T47D (cell line): ENCODE results near the gene ROBO1.
A peak's percentile ranks its signal among the peaks of the same experiment; 100 is the strongest.

ENCODE experiments used
- DNase-seq, 2 experiments: peaks; one replicate each; pipeline versions ENCODE4 v3.0.0 to v3.0.0-alpha.2; 2011 to 2012; ENCODE audit warnings: low read depth in 1 of 2, low spot score in 1 of 2
- JUND ChIP-seq: IDR thresholded peaks from 2 replicates; pipeline ENCODE4 v1.6.1; 2012; ENCODE audit warnings: low read depth
- in situ Hi-C: cut with HindIII; loops from 2 replicates; pipeline ENCODE4 v1.10.0; 2016; ENCODE audit warnings: low sequenced_read_pairs, low pct_unique_long_range_greater_than_20kb

ROBO1 gene

GRCh38 chr3:78613421-78613879 is 1154.3 kb downstream of the ROBO1 start:
- TF ChIP-seq JUND, result peak; percentile 10; the same call in 1 of the 2 replicates
- DNase-seq, result peak in 1 of 2 experiments; percentile 73
- in situ Hi-C loops, result no loop called here

DNA sequence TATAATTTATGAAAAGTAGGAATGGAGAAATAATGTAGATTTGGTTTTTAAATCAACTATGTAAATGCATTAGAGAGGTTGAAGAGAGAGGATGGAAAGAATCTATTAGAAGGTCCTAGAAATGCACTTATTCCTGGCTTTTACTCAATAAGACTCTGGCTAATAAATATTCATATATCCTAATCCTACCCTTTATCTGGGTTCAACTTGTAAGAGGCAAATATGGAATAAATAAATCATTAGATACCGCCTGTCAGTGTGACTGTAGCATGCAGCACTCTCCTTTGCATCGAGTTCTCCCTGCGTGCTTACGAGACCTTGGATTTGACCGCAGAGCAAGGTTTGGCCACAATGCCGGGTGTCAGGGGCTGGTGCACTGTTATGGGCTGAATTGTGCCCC is 1156.5 kb downstream of the ROBO1 start:
- no peak for DNase-seq
- no peak for TF ChIP-seq JUND
- in situ Hi-C loops, result no loop called here

GRCh38 chr3:78610462-78611125 is 1157.2 kb downstream of the ROBO1 start:
- in situ Hi-C loops, result no loop called here
- TF ChIP-seq JUND, result no peak
- no peak for DNase-seq

DNA sequence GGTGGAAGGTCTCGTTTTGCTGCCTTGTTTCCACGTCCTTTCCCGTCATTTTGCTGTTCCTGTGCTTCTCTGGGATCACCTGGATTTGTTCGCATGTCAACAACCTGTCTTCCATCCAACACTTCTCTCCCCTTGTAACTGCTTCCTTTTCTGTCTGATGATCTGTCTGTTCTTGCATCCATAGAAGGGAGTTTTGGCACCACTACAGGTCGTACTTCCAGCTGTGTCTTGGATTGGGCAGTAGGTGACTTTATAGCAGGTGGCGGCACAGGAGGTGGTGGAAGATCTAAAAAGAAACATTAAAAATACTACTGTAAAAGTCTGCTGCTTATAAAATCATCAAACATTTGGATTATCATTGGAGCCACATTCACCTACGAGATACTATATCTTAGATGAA is 1161.0 kb downstream of the ROBO1 start:
- TF ChIP-seq JUND, result no peak
- in situ Hi-C loops, result no loop called here

DNA sequence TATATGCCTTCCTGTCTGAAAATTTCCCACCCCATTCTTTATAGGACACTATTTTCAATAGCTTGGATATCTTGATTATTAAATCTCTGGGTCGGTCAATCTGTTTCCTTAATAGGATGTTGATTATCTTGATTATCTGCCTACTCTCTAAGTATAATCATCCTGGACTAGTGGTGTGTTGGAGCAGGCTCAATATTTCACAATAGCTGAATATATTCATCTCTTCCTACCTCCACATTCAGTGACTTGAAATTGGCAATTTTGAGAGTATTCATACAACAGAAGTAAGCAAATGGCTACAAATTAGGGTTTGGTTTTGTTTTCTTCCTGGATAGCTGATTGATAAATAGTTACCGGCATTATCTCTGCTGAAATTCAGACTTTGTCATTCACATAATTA is 1162.6 kb downstream of the ROBO1 start:
- in situ Hi-C loops, result no loop called here
- no peak for TF ChIP-seq JUND
- DNase-seq, result no peak

More for the DNA sequence above, 1161.0 kb downstream of the ROBO1 start:
- DNase-seq, result no peak

DNA sequence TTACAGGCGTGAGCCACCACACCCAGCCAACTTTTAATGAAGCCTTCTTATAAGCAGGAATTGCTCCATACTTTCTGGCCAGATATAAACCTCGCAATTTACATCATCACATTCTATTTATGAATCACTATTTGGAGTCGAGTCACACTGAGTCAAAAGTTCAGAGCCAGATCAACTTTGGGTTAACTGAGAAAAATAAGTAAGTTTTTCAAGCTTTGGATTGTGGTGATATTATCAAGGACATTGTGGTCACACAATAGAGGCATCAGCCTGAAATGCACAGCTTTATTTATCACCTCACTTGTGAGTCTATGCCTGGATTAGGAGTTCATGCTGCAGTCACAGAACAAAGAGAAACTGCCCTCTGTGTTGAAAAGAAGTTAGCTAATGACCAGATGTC is 1163.5 kb downstream of the ROBO1 start:
- DNase-seq, result no peak
- in situ Hi-C loops, result no loop called here
- no peak for TF ChIP-seq JUND

DNA sequence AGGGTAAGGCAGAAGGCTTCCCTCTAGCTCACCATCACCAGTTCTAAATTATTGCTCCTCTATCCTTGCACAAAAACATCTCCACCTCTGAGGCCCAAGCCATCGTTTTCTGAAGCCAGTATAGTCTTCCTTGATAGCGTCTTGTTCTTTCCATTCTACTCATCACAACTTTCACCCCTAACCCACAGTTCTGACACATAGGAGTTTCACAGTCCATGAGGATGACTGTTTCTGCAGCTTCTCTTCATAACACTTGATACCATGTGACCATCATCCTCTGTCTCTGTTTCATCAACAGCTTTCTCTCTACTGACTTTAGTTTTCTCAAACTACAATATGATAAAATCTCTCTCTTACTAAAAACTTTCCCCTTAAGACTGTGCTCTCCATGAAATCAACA is 1166.5 kb downstream of the ROBO1 start:
- no peak for TF ChIP-seq JUND
- no peak for DNase-seq
- in situ Hi-C loops, result no loop called here

GRCh38 chr3:78589778-78590177 is 1178.0 kb downstream of the ROBO1 start:
- DNase-seq, result no peak
- in situ Hi-C loops, result no loop called here

DNA sequence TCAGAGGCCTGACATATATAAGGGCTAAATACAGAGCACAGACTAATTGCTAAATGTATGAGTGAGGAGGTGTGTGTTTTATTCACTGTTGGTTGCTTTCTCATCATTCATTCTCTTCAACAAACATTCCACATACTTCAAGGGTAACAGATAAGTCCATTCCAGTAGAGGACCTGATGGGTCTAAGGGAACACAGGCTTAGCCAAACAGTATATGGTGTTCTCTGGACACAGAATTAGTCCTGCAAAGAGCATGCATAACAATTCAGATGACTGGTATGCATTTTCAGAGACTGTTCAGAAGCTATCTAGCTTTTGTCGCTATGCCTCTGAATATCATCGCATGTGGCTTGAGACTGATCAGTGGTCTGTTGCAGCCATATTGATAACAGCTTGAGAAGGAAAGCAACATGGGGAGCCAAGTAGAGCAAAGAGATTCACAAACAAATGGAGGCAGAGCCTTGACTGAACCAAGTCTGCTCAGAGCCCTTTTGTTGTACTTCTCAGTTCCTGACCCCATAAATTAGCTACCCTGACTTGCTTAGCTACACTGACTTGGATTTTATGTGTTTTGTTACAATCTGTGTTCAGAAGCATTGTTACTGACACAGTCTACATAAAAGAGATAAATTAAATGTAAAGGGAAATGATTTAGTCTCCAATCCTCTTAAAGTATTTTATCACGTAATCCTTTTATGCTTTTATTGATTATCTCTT is 1178.7 kb downstream of the ROBO1 start:
- in situ Hi-C loops, result no loop called here
- TF ChIP-seq JUND, result no peak
- DNase-seq, result no peak

More at GRCh38 chr3:78589778-78590177, 1178.0 kb downstream of the ROBO1 start:
- TF ChIP-seq JUND, result no peak

GRCh38 chr3:78580681-78581080 is 1187.1 kb downstream of the ROBO1 start:
- in situ Hi-C loops, result no loop called here
- DNase-seq, result no peak
- TF ChIP-seq JUND, result no peak

- no peak for DNase-seq
- in situ Hi-C loops, result no loop called here
- TF ChIP-seq JUND, result no peak
Observed at GRCh38 chr3:78571486-78571885, 1196.3 kb downstream of the ROBO1 start.

- TF ChIP-seq JUND, result no peak
- in situ Hi-C loops, result no loop called here
- DNase-seq, result no peak
Observed at GRCh38 chr3:78570496-78570895, 1197.3 kb downstream of the ROBO1 start.

DNA sequence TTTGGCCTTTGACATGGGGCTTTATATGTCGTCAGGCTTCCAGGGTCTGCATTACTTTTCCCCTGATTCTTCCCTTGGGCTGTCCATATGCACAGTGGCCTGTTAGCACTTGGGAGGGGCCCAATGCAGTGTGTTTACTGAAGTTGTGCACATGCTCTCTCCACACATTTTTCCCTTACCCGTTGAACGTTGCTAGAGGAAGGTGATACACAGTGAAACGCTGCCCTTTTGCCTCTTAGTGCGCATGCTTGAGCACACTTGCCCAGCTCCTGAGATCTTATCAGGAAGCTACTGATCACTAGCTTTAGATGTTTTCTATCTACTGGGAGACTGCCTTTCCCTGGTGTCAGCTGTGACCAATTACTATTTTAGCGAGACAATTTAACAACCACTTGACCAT is 1198.0 kb downstream of the ROBO1 start:
- in situ Hi-C loops, result no loop called here
- TF ChIP-seq JUND, result no peak
- DNase-seq, result no peak
